Adipocyte (in vitro differentiated cells): Measurements from ENCODE around the gene USP27X.

Source experiments
- DNase-seq: peaks from one replicate; pipeline ENCODE4 v3.0.0-alpha.2; 2015; ENCODE audit warnings: low read depth
- H3K27me3 ChIP-seq: replicated peaks from 2 replicates; pipeline ENCODE4 v1.7.0; 2013; ENCODE audit warnings: mild to moderate bottlenecking, low read length, moderate library complexity; ENCODE audit not compliant: control insufficient read depth, insufficient read depth
- H3K36me3 ChIP-seq: 2 replicates; pipeline ENCODE4 v1.7.0; 2013; ENCODE audit warnings: low read length, mild to moderate bottlenecking, moderate library complexity; ENCODE audit not compliant: control insufficient read depth, insufficient read depth, severe bottlenecking
- H3K4me1 ChIP-seq: 2 replicates; pipeline ENCODE4 v1.7.0; 2013; ENCODE audit warnings: mild to moderate bottlenecking, low read length, moderate library complexity; ENCODE audit not compliant: control insufficient read depth, insufficient read depth
- H3K4me3 ChIP-seq: 2 replicates; pipeline ENCODE4 v1.7.0; 2013; ENCODE audit warnings: mild to moderate bottlenecking, low read length, moderate library complexity
- H3K9ac ChIP-seq: 2 replicates; pipeline ENCODE4 v1.7.0; 2013; ENCODE audit warnings: mild to moderate bottlenecking, low read length, moderate library complexity
- H3K9me3 ChIP-seq: 2 replicates; pipeline ENCODE4 v1.7.0; 2013; ENCODE audit warnings: mild to moderate bottlenecking, low read length, moderate library complexity; ENCODE audit not compliant: control insufficient read depth

USP27X gene

GRCh38 chrX:49892542-49892941, 13.3 kb downstream of the USP27X start:
- Histone ChIP-seq H3K36me3 (no peaks in the 10 kb centered on the region), H3K4me3 (no peak overlapping the region), H3K9ac (no peak overlapping the region), H3K27me3 (peaks cover 11% of the 10 kb centered on the region), H3K4me1 (no peaks in the 10 kb centered on the region), H3K9me3 (peaks cover 15% of the 10 kb centered on the region)
- no peak for DNase-seq

DNA sequence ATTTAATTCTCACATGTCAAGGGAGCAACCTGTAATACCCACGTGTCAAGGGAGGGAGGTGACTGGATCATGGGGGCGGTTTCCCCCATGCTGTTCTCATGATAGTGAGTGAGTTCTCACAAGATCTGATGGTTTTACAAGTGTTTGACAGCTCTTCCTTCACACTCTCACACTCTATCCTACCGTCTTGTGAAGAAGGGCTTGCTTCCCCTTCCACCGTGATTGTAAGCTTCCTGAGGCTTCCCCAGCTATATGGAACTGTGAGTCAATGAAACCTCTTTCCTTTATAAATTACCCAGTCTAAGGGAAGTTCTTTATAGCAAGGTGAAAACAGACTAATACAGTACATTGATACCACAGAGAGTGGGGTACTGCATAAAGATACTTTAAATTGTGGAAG, 17.7 kb downstream of the USP27X start:
- no peaks in the 10 kb centered on the region for H3K36me3 ChIP-seq
- no peak overlapping the region for H3K4me3 ChIP-seq
- DNase-seq, result no peak
- peaks cover 28% of the 10 kb centered on the region for H3K9me3 ChIP-seq
- H3K27me3 ChIP-seq, result peaks cover 23% of the 10 kb centered on the region
- H3K9ac ChIP-seq, result no peak overlapping the region
- H3K4me1 ChIP-seq, result no peaks in the 10 kb centered on the region

DNA sequence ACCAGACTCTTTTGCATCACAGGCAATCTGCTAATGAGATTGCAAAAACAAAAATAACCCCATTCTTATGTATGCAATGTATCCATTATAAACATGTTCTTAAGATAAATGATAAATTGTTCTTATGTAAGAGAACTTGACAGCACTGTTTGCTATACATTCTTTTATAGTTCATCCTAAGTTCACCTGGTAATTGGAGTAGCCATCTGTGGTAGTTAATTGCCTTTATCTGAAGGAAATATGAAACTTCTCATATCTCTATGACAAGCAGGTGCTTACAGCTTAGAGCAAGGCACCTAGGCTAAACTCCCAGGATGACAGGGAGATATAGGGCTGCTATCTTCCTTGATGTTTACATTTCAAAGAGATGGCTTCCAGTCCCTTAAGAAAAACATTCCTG, 21.8 kb downstream of the USP27X start:
- Histone ChIP-seq H3K9ac (no peak overlapping the region), H3K36me3 (no peaks in the 10 kb centered on the region), H3K4me3 (no peak overlapping the region), H3K9me3 (peaks cover 38% of the 10 kb centered on the region), H3K4me1 (no peaks in the 10 kb centered on the region), H3K27me3 (peaks cover 24% of the 10 kb centered on the region)
- DNase-seq, result no peak

DNA sequence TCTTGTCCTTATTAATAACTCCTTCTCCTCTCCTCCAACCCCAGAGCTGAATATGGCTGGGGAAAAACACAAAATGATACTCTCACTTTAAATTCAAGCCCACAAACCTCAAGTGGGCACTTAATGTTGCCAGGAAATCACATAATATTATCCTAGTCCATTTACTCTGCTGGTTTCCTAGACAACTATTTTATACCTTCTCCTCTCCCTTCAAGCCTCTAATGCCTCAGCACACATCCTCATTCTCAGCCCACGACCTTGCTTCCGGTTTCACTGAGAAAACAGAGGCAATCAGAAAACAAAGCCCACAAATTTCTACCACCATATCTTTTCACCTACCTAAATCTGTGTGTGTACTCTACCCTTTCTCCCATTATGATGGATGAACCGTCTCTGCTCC, 31.1 kb downstream of the USP27X start:
- no peaks in the 10 kb centered on the region for H3K36me3 ChIP-seq
- no peak overlapping the region for H3K9ac ChIP-seq
- peaks cover 5% of the 10 kb centered on the region for H3K9me3 ChIP-seq
- H3K4me3 ChIP-seq, result no peak overlapping the region
- H3K27me3 ChIP-seq, result peaks cover 40% of the 10 kb centered on the region
- H3K4me1 ChIP-seq, result no peaks in the 10 kb centered on the region
- no peak for DNase-seq

- peaks cover 44% of the 10 kb centered on the region for H3K27me3 ChIP-seq
- no peaks in the 10 kb centered on the region for H3K4me1 ChIP-seq
- H3K36me3 ChIP-seq, result no peaks in the 10 kb centered on the region
- no peak for DNase-seq
- H3K9me3 ChIP-seq, result no peaks in the 10 kb centered on the region
- no peak overlapping the region for H3K9ac ChIP-seq
- no peak overlapping the region for H3K4me3 ChIP-seq
These were observed 32.8 kb downstream of the USP27X start for GRCh38 chrX:49912086-49912485.

DNA sequence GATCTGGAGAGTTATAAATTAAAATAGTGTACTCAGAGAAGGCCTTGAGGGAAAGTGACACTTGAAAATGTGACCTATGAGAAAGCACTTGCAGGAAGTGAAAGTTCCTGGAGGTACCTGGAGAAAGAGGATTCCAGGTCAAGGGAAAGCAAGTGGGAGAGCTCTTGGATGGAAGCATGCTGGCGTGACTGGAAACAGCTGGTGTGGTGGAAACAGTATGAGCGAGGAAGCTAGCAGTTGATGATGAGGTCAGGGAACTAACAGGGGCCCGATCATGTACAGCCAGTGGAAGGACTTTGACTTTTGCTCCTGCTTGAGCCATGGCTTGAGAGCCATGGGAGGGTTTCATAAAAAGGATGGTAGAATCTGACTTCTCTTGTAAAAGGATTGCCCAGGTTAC, 33.6 kb downstream of the USP27X start:
- no peaks in the 10 kb centered on the region for H3K36me3 ChIP-seq
- no peaks in the 10 kb centered on the region for H3K4me1 ChIP-seq
- H3K4me3 ChIP-seq, result no peak overlapping the region
- peaks cover 44% of the 10 kb centered on the region for H3K27me3 ChIP-seq
- H3K9me3 ChIP-seq, result no peaks in the 10 kb centered on the region
- DNase-seq, result no peak
- H3K9ac ChIP-seq, result no peak overlapping the region

- no peaks in the 10 kb centered on the region for H3K4me1 ChIP-seq
- no peak overlapping the region for H3K4me3 ChIP-seq
- peak; percentile 80 for DNase-seq
- H3K9me3 ChIP-seq, result no peaks in the 10 kb centered on the region
- H3K27me3 ChIP-seq, result peaks cover 23% of the 10 kb centered on the region
- H3K9ac ChIP-seq, result no peak overlapping the region
- no peaks in the 10 kb centered on the region for H3K36me3 ChIP-seq
These were observed 36.3 kb downstream of the USP27X start for GRCh38 chrX:49915361-49916222.

DNA sequence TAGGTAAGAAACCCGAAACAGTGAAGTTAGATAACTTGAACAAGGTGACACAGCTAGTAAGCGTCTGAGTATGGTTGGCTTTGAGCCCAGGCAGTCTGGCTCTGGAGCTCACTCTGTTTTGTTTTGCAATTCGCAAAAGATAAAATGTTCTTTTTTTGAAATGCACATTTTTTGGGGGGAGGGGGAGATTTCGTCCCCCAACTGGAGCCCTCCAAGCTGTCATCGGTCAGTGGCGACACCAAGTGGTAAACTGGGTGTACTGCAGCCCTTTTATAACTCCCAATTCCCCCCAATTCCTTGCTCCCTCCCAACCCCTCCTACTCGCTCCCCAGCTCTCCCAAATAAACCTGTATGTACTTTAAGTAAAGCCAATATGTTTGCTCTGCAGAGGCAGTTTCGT, 40.3 kb downstream of the USP27X start:
- peaks cover 5% of the 10 kb centered on the region for H3K4me1 ChIP-seq
- no peak overlapping the region for H3K9ac ChIP-seq
- H3K4me3 ChIP-seq, result no peak overlapping the region
- no peaks in the 10 kb centered on the region for H3K36me3 ChIP-seq
- H3K9me3 ChIP-seq, result no peaks in the 10 kb centered on the region
- H3K27me3 ChIP-seq, result peaks cover 3% of the 10 kb centered on the region
- DNase-seq, result peak; percentile 79

DNA sequence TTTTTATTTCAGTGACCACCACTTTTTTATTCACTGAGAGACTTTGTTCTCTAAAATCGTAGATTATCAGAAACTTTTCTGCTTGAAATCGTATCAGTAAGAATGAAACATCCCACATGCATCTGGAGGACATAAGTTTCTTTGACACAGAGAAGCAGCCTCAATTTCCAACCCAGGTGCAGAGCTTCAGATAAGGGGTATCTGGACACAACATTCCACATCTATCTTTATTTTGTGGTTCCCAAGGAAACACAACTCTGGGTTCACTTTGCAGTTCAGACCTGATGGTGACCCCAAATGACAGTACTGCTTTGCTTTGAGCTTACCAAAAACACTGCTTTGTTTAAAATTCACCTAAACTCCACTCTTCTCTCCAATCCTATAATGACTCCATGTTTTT, 41.8 kb downstream of the USP27X start:
- Histone ChIP-seq H3K9me3 (no peaks in the 10 kb centered on the region), H3K9ac (no peak overlapping the region), H3K36me3 (no peaks in the 10 kb centered on the region), H3K27me3 (peaks cover 3% of the 10 kb centered on the region), H3K4me1 (peaks cover 5% of the 10 kb centered on the region), H3K4me3 (no peak overlapping the region)
- DNase-seq, result no peak

DNA sequence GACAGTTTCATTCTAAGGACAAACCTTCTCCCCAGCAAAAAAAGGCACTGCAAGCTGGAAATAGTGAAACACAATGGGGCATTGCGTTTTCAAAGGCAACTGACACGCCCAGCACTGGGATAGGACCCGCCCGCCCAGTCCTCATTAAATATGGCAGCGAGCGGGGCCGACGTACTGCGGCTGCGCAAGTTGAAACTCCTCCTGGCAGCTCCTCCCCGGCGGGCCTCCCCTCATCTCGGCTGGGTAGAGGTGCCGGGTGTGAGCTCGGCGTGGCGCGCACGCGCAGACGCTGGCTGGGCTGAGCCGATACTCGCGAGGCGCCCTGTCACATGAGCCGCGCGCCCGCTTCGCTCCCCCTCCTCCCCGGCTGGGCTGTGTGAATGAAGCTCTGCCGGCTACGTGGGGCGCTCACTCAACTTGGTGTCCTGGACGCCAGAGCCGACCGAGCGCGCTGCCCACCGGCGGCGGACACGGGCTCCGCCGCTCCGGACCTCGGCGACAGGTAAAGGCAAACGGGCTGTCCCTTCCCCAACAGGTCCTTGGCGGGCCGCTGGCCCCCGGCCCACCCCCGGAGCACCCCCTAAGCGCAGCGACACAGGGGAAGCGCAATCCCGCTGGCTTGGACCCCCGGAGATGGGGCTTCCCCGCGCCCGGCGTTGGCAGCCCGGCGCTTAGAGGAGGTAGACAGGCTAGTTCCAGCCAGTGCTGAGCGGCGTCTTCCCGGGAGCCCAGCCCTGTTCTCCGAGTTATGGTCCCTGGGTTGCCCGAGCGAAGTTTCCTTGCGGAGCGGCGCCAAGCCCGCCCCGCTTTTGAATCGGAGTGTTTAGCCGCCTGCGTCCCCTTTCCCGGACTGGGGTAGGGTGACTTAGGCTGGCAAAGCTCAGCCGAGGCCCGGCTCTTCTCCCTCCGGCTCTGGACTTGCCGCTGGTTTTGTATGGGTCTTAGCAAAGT, 43.3 kb downstream of the USP27X start, which contains the start of gene CLCN5:
Gene CLCN5 (plus strand): TSS at position 306 of the 951 bp plus-strand sequence. CDS start 2,703 bp downstream, outside the sequence.
- Histone ChIP-seq H3K4me3 (peak within 1 kb of the TSS; percentile 81), H3K9ac (peak within 1 kb of the TSS; percentile 77), H3K9me3 (no peaks in the 10 kb centered on the region), H3K27me3 (peaks cover 4% of the 10 kb centered on the region), H3K36me3 (no peaks in the 10 kb centered on the region), H3K4me1 (peaks cover 5% of the 10 kb centered on the region)
- peak; percentile 95 for DNase-seq

GRCh38 chrX:49925176-49925575, 45.9 kb downstream of the USP27X start:
- Histone ChIP-seq H3K4me3 (no peak overlapping the region), H3K4me1 (peaks cover 5% of the 10 kb centered on the region), H3K36me3 (no peaks in the 10 kb centered on the region), H3K9me3 (no peaks in the 10 kb centered on the region), H3K9ac (no peak overlapping the region), H3K27me3 (peaks cover 4% of the 10 kb centered on the region)
- DNase-seq, result no peak
